Inferior parietal cortex (tissue), 1 donor: ENCODE data around the gene POLR1C.
"Not testable (repeated sequence)": the region's sequence is repeated elsewhere in the genome, so short reads cannot be mapped to it uniquely, and the experiment has no call there.

Experiments used
- DNase-seq: peaks from one replicate; pipeline ENCODE4 v3.0.0-alpha.2; 2016; ENCODE audit errors: extremely low spot score

The POLR1C gene

DNA sequence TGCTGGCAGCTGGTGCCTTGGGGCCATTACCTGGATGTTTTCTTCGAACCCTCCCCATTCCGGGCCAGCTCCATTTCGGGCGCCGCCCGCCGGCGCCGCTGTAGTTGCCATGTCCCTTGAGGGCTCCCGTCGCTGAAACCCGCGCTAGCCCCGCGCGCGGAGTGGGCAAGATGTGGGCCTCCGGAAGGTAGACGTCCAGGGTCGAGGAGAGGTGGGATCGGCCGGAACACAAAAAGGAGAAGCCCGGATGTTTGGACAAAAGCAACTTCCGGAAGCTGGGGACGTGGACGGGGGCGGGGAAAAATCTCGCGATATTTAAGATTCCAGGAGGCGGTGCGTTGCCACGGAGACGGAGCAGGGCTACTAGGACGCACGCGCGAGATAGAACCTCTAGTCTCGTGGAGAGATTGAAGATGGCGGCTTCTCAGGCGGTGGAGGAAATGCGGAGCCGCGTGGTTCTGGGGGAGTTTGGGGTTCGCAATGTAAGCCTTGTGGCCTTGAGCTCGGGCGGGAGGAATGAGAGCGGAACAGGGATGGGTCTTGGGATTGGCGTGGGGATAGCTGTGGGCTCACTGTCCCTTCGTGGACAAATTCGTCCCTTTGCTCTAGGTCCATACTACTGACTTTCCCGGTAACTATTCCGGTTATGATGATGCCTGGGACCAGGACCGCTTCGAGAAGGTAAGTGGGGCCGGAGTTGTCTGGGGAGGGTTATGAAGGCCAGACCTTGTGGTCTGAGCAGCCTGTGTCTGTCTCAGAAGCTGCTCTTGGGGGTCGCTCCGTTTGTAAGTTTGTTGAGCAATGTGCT is at the start of gene POLR1C, which contains the start of gene YIPF3:
Gene POLR1C, plus strand, starts transcription at position 393 of the 808 bp plus-strand sequence. Its CDS starts 21 bp downstream, at position 414.
Gene YIPF3, minus strand, starts transcription at position 230 of the 808 bp plus-strand sequence. Its CDS starts 119 bp downstream, at position 111.
- DNase-seq: peak; percentile 99

GRCh38 chr6:43467265-43467664 is 49.6 kb upstream of the POLR1C start:
- DNase-seq: not testable (repeated sequence)

DNA sequence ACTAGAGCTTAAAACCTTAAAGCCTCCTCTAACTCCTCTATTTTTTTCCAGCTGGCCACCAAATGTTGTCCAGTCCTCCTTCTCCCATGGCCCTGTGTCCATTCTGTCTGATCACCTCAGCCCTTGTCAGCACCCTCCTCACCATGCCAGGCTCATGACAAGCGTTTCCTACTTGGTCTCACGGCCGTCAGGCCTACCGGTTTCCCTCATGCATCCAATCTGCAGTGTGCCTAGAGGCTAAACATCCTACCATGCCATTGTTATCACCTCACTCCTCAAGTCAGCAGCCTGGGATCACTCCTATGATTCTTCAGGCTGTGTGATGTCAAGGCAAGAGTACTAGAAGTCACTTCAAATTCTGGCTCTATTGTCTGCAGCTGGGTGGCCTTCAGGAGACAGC is 49.1 kb upstream of the POLR1C start:
- DNase-seq: no peak

- DNase-seq: no peak
Measured at GRCh38 chr6:43468240-43468639, 48.6 kb upstream of the POLR1C start.

GRCh38 chr6:43468748-43469681 is 47.9 kb upstream of the POLR1C start:
- DNase-seq: no peak

DNA sequence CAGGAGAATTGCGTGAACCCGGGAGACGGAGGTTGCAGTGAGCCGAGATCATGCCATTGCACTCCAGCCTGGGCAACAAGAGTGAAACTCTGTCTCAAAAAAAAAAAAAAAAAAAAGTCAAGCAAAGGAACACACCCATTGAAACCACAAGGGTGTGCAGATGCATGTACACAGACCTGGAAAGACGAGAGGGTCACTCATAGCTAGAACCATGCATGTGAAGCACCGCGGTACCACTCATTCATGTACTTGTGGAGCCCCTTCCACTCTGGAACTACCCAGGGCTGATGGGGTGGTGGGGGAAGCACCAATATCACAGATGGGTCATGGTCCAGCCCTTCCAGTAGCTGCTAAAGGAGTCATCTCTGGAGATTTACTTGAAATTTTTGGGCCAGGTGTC is 46.9 kb upstream of the POLR1C start:
- no peak for DNase-seq

DNA sequence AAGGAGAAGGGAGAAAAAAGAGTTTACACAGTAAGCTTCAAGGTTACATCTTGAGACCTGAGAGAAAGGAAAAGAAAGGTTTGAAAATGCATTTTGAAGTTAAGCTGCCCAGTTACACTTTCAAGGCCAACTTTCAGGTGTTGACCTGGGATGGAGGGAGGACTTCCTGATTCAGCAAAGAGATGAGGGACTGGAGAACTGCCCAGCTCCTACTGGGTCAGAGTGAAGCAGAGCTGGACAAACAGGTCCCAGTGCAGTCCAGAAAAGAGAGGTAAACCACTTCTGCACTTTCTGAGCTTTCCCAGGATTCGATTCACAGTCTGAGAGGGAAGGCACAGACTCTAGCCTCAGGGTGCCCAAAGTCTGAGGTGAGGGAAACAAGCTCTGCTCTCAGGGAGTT is 45.5 kb upstream of the POLR1C start:
- DNase-seq: no peak

- DNase-seq: no peak
Measured at GRCh38 chr6:43472515-43472914, 44.4 kb upstream of the POLR1C start.

GRCh38 chr6:43475516-43475915 is 41.4 kb upstream of the POLR1C start:
- DNase-seq: no peak

DNA sequence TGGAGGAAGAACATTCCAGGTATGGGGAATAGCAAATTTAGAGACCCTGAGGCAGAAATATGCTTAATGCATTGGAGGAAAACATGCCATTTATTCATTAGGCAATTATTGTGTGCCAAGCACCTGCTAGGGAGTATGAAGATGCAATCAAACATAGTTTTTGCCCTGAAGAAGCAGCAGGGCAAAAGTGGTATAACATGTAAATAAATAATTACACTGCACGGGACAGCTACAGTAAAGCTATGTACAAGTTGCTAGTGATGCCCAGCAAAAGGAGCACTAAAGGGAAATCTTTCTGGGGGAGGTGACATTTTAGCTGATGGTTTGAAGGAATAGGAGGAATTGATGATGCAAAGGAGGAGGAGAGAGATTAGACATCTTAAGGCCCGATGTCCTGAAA is 40.1 kb upstream of the POLR1C start:
- no peak for DNase-seq

DNA sequence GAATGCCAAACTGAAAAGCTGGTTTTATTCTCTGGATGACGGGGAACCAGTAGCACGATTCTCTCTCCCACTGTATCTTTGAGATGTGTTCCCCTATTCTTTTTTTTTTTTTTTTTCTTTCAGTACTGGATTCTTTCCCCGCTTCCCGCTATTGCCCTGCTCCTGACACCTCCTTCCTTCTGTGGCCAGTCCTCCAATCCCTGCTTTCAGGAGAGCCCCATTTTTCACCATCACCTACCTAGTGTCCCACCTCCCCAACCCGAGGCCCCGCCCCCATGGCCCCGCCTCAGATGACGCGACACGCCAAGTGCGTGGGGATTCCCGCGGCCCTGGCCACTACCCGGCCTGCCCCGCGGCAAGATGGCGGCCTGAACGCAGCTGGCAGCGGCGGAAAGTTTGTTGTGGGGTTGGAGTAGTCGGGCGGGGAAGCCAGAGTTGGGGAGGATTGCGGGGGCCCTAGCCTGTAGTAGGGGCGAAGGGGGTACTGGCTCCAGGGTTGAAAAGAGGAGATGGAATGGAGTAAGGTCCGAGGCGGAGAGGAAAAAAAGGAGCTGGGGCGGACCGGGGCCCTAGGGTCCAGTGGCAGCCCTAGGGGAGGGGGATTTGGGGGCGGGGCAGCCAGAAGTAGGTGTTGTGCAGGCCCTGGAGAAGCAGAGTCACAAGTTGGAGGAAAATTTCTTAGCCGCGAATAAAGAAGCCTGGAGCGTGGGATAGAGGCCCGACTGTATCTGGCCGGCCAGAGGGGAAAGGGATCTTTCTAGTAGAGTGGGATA is 39.5 kb upstream of the POLR1C start, which contains the start of gene TJAP1:
Gene TJAP1, plus strand, starts transcription at position 336 of the 773 bp plus-strand sequence. CDS start 21,432 bp downstream, outside the sequence.
- DNase-seq: peak; percentile 80

DNA sequence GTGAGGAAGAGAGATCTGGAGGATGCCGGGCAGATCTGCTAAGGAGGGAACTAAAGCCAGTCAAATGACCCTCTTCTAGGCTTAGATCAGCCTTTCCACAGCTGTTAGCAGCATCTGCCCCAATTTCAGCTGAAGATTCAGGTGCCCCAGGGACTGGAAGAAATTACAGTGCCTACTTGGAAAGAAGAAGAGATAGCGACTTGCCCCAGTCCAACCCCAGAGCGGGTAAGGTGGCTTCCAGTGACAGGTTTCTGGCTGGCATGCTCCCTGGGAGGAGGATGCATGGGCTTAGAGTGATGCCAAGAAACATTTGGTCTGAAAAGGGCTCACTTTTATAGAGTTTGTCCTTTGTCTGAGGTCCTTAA is 38.9 kb upstream of the POLR1C start:
- DNase-seq: no peak

DNA sequence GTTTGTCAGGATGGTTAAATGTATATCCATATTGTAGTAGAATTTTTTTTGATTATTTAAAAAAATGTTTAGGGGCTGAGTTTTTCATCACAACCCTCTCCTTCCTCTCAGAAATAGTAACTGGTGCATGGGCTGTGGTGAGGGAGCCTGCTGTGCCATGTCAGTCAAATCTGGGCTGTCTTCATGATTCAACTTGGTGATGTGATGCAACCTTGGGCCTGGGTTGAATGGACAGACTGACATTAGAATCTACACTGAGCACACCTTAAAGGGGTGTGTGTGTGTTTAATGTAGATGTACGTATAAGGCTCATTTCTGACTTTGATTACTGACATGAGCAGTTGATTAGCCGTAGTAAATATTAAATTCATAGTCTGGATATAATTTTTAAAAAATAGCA is 35.8 kb upstream of the POLR1C start:
- no peak for DNase-seq

DNA sequence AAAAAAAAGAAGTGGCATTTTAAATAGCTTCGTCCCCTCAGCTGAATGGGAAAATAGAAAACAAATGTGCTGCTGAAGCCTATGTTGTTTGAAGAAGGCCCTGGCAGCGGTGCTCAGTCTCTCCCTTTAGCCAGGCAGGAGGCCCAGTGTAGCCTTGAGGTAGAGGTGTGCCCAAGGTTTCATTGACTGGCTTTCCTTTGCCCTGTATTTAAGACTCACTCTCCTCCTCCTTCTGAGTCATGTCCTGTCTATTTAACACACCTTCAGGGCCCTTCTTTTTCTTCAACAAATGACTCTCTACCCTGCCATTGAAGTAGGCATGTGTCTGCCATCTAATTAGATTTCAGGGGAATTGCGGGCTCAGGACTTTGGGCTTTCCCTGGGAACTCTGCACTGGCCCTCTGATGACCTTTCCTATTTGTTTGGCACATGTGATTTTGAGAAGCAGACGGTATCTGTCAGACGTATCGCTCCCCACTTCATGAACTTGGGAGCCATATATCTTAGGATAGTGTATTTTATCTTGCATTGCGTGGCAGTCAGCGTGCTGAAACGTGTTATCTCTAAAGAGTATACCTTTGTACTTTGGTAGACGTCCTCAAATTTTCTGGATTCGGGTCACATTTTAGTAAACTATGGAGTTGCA is 35.2 kb upstream of the POLR1C start:
- DNase-seq: no peak

GRCh38 chr6:43488667-43489276 is 28.1 kb upstream of the POLR1C start:
- no peak for DNase-seq

DNA sequence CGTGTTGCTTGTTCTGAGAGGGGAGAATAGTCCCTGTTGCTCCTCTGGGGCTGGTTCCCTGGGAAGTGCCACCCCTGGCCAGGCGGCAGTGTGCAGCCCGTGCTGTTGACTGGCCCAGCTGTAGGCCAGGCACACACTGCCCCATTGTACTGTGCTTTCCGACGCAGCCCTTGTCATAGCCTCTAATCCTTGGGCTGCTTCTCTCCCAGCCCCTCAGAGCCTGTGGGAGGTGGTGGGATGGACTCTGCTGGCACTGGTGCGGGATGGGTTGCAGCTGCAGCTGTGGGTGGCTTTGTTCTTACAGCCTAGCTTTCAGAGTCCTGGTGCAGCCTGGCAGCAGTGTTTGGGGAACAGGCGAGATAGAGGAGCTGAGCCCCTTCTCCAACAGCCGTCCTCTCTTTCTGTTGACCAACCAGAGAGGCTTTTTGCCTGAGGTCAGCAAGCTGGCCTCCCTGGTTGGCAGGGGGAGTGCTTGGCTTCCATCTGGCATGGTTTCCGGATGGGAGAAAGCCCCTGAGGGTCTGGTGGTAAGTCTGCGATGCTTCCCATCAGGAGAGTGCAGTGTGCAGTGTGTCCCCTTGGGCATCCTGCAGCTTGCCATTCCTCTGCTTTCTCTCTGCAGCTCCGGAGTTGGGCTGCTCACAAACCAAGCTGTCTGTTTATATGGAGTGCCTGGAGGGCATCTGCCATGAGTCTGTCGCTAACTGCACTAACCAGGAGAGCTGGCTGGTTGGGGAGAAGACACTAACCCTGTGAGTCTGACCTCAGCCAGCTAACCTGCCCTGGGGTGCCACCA is 27.4 kb upstream of the POLR1C start:
- DNase-seq: peak; percentile 88

DNA sequence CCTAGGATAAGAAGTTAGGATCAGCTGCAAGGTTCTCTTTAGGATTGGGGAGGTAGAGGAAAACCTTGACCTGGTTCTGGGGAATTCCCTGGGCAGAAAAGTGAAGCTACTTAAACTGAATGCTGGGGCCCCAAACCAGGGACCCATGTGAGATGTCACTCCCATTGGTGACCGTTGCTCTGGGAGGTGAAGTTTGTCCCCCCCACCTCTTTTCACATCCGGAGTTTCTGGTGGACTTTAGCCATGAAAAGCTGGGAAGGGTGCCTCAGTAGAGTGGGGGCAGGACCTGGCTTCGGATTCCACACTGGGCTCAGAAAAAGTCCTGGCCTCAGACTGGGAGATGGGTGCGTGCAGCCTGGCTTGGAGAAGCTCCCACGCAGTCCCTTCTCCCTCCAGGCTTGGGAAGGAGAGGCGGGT is 26.4 kb upstream of the POLR1C start:
- DNase-seq: no peak

- DNase-seq: peak; percentile 73
Measured at GRCh38 chr6:43491750-43492661, 24.9 kb upstream of the POLR1C start.

DNA sequence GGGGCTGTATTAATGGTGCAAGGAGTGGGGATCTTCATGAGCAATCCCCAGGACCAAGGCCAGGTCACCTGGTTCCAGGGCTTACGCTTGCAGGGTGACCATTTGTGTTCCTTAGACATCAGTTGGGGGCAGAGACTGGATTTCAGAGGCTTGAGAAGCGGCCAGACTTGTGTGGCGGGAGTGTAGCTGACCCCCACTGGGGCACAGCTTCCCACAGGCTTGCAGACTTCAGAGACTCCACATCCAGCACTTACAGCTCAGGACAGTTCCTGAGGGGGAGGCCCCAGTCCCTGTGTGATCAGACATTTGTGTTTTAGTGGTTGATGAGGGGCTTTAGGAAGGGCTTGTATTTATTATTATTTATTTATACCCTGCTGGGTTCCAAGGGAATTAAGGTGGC is 24.2 kb upstream of the POLR1C start:
- no peak for DNase-seq
